GM12878 (cell line): ENCODE measurements around the gene ACACA. TPM values are rescaled to one million over a fixed set of nuclear protein-coding genes. Genes with fewer than 3 reads are reported as not detected.

Experiments
- ATAC-seq: fragments of 200-7000 bp; cut with Tn5 transposase; 3 replicates; pipeline ENCODE4 v1.9.1; 2020; ENCODE audit warnings: mild to moderate bottlenecking, moderate library complexity
- BruUV-seq: library from RNA; stranded (reverse); fragments of 400-500 nt; replicated peaks from 2 replicates; lab custom pipeline; 2021; lab: Mats Ljungman, UMichigan
- CTCF ChIA-PET: fragments of 300-600 bp; sonication (Branson Sonifier 250); formaldehyde crosslinking; extraction: SDS; loops from one replicate; lab custom pipeline; 2021; ENCODE audit warnings: inconsistent platforms; lab: Yijun Ruan, JAX
- POLR2A ChIA-PET: fragments of 350-600 bp; formaldehyde crosslinking; extraction: SDS; loops from one replicate; lab custom pipeline; 2021; ENCODE audit warnings: inconsistent platforms; lab: Charles Lee
- RAD21 ChIA-PET: fragments of 300-600 bp; sonication (Branson Sonifier 250); formaldehyde crosslinking; loops from one replicate; lab custom pipeline; 2023; ENCODE audit warnings: antibody characterized with exemption; ENCODE audit not compliant: unreplicated experiment; lab: Charles Lee
- SMC1A ChIA-PET: fragments of 300-600 bp; sonication (Branson Sonifier 250); formaldehyde crosslinking; loops from one replicate; lab custom pipeline; 2023; ENCODE audit not compliant: unreplicated experiment, uncharacterized antibody; lab: Charles Lee
- DNase-seq: peaks from one replicate; pipeline ENCODE4 v3.0.0-alpha.2; 2011; ENCODE audit warnings: low read depth, low spot score
- FAIRE-seq: peaks from 3 replicates; lab custom pipeline; 2011; peaks lifted over from hg19 to GRCh38; lab: Jason Lieb, UNC
- H2AFZ ChIP-seq: 2 replicates; pipeline ENCODE4 v1.6.0; 2011; ENCODE audit warnings: low read depth, low read length, control low read depth; ENCODE audit not compliant: control insufficient read depth
- H3K27ac ChIP-seq: 2 replicates; pipeline ENCODE4 v1.5.1; 2011; ENCODE audit warnings: control low read depth; ENCODE audit not compliant: control insufficient read depth, insufficient read depth
- H3K27me3 ChIP-seq, 2 experiments: replicated peaks in 1 of 2; 2 replicates each; pipeline versions ENCODE4 v1.6.0 to v1.6.1; 2011; ENCODE audit warnings: low read length in 1 of 2; ENCODE audit not compliant: control insufficient read depth in 2 of 2, insufficient read depth in 2 of 2
- H3K36me3 ChIP-seq, 2 experiments: 2 replicates each; pipeline ENCODE4 v1.5.1; 2011; ENCODE audit warnings: low read length in 1 of 2; ENCODE audit not compliant: control insufficient read depth in 2 of 2, insufficient read depth in 2 of 2
- H3K4me1 ChIP-seq: 2 replicates; pipeline ENCODE4 v1.6.1; 2011; ENCODE audit warnings: mild to moderate bottlenecking, low read length, moderate library complexity, mixed read lengths; ENCODE audit not compliant: control insufficient read depth, insufficient read depth
- H3K4me2 ChIP-seq: 2 replicates; pipeline ENCODE4 v1.6.0; 2011; ENCODE audit warnings: control low read depth; ENCODE audit not compliant: control insufficient read depth, insufficient read depth
- H3K4me3 ChIP-seq: fragments of 200-600 bp; sonication (generic); 2 replicates; pipeline ENCODE4 v1.5.1; 2016
- H3K79me2 ChIP-seq: 2 replicates; pipeline ENCODE4 v1.6.0; 2011; ENCODE audit warnings: low read length; ENCODE audit not compliant: control insufficient read depth, insufficient read depth
- H3K9ac ChIP-seq: 2 replicates; pipeline ENCODE4 v1.8.0; 2011; ENCODE audit warnings: low read length, control low read depth, mixed read lengths; ENCODE audit not compliant: control insufficient read depth, insufficient read depth
- H3K9me3 ChIP-seq: replicated peaks from 3 replicates; pipeline ENCODE4 v1.5.1; 2011; ENCODE audit warnings: mild to moderate bottlenecking, low read length; ENCODE audit not compliant: control insufficient read depth, insufficient read depth
- H4K20me1 ChIP-seq: 2 replicates; pipeline ENCODE4 v1.6.0; 2011; ENCODE audit not compliant: control insufficient read depth, insufficient read depth
- ATF3 ChIP-seq: IDR thresholded peaks from 2 replicates; pipeline ENCODE4 v1.6.1; 2011; ENCODE audit warnings: low read depth, mild to moderate bottlenecking, low read length, moderate library complexity, borderline replicate concordance; ENCODE audit errors: extremely low read depth
- BCL11A ChIP-seq: IDR thresholded peaks from 2 replicates; pipeline ENCODE4 v1.6.1; 2011; ENCODE audit warnings: low read depth, low read length
- CHD1 ChIP-seq: IDR thresholded peaks from 2 replicates; pipeline ENCODE4 v1.6.1; 2012; ENCODE audit warnings: low read depth, low read length, improper control_type of control experiment
- E2F8 ChIP-seq: fragments of 450-650 bp; IDR thresholded peaks from 2 replicates; pipeline ENCODE4 v1.6.1; 2018; ENCODE audit warnings: mild to moderate bottlenecking, low read depth, moderate library complexity; ENCODE audit not compliant: partially characterized antibody
- HDAC2 ChIP-seq: fragments of 200-600 bp; sonication (generic); IDR thresholded peaks from 2 replicates; pipeline ENCODE4 v1.6.1; 2017
- IRF5 ChIP-seq: fragments of 450-650 bp; IDR thresholded peaks from 2 replicates; pipeline ENCODE4 v1.6.1; 2017; ENCODE audit warnings: borderline replicate concordance
- PAX5 ChIP-seq: IDR thresholded peaks from 2 replicates; pipeline ENCODE4 v1.6.1; 2011; ENCODE audit warnings: low read depth, low read length, borderline replicate concordance
- PBX3 ChIP-seq: IDR thresholded peaks from 2 replicates; pipeline ENCODE4 v1.6.1; 2011; ENCODE audit warnings: mild to moderate bottlenecking, low read depth, low read length, moderate library complexity; ENCODE audit not compliant: insufficient replicate concordance
- PKNOX1 ChIP-seq: fragments of 450-650 bp; IDR thresholded peaks from 2 replicates; pipeline ENCODE4 v1.6.1; 2016; ENCODE audit warnings: mild to moderate bottlenecking
- RAD21 ChIP-seq: IDR thresholded peaks from 2 replicates; pipeline ENCODE4 v1.6.1; 2011; ENCODE audit warnings: mild to moderate bottlenecking, low read depth, low read length, moderate library complexity; ENCODE audit not compliant: insufficient read depth
- RAD51 ChIP-seq: fragments of 450-650 bp; IDR thresholded peaks from 2 replicates; pipeline ENCODE4 v1.6.1; 2016; ENCODE audit warnings: moderate library complexity, mild to moderate bottlenecking, inconsistent platforms
- RBBP5 ChIP-seq: fragments of 200-600 bp; sonication (generic); conservative IDR thresholded peaks from 2 replicates; pipeline ENCODE4 v1.6.1; 2016
- SMC3 ChIP-seq: IDR thresholded peaks from 2 replicates; pipeline ENCODE4 v1.6.1; 2011; ENCODE audit warnings: low read length, improper control_type of control experiment, borderline replicate concordance
- WRNIP1 ChIP-seq: IDR thresholded peaks from 2 replicates; pipeline ENCODE4 v1.6.1; 2011; ENCODE audit warnings: low read depth, low read length, improper control_type of control experiment, borderline replicate concordance
- ZZZ3 ChIP-seq: IDR thresholded peaks from 2 replicates; pipeline ENCODE4 v1.6.1; 2011; ENCODE audit warnings: low read depth; ENCODE audit not compliant: control insufficient read depth, insufficient read length
- WGBS: methylation state at CpG from one replicate; pipeline ENCODE4 v1.1.6; 2016; ENCODE audit warnings: low lambda C conversion rate; ENCODE audit not compliant: insufficient replicate concordance, insufficient coverage; ENCODE audit errors: missing lambda C conversion rate; 5-methylcytosine and 5-hydroxymethylcytosine counted together
- in situ Hi-C: fragments of 300-500 bp; cut with MboI; formaldehyde crosslinking; loops from 9 replicates; pipeline ENCODE4 v1.14.3; 2018; ENCODE audit warnings: mixed read lengths
- intact Hi-C: fragments of 100-400 bp; cut with micrococcal nuclease; formaldehyde crosslinking; loops from one replicate; pipeline ENCODE4 v1.14.2; 2022; ENCODE audit not compliant: unreplicated experiment
- polyA plus RNA-seq, 11 experiments: library from polyadenylated mRNA; depleted of rRNA in 4 of 11; unstranded in 6 of 11; stranded (reverse) in 5 of 11; fragments of >200 nt; fragmentation: Nextera tagmentation in 4 of 11; fragmentation: Illumina TruSeq in 1 of 11; extraction: Ambion mirVana in 4 of 11; extraction: Trizol in 1 of 11; gene quantifications; 1 replicate in 1 of 11; 2 replicates in 10 of 11; pipeline versions ENCODE4 v1.2.1 to v1.2.3, GENCODE V29; 2011 to 2016; ENCODE audit warnings: inconsistent platforms in 2 of 11, missing spikeins in 2 of 11, low read depth in 1 of 11
- total RNA-seq, 4 experiments: library from RNA; depleted of rRNA in 3 of 4; stranded (reverse); fragments of >200 nt in 3 of 4; fragmentation: Illumina TruSeq in 1 of 4; extraction: Trizol in 1 of 4; gene quantifications; 2 replicates each; pipeline versions ENCODE4 v1.2.1 to v1.2.3, GENCODE V29; 2013 to 2021

The ACACA gene
- total and polyA plus RNA-seq, 10 of the 15 experiments (the other 5 are each of a cell fraction or from before 2014, with no cell fraction given) = 12.9 to 74.2 (median 32.0) TPM

GRCh38 chr17:37294888-37295287 lies 111.7 kb downstream of the ACACA start:
- no peak overlapping the region for H3K9ac ChIP-seq
- H2AFZ ChIP-seq = no peak overlapping the region
- ChIA-PET RAD21 (no interaction called here), CTCF (no interaction called here), POLR2A (no interaction called here), SMC1A (no interaction called here)
- no peaks in the 10 kb centered on the region; the same call in 1 of the 2 replicates for H3K79me2 ChIP-seq
- no peak overlapping the region for H3K27ac ChIP-seq
- no peak for TF ChIP-seq E2F8
- TF ChIP-seq ATF3 = no peak
- no peak for TF ChIP-seq HDAC2
- TF ChIP-seq RAD51 = no peak
- no peak for TF ChIP-seq ZZZ3
- no peak for TF ChIP-seq SMC3
- no peak for TF ChIP-seq PAX5
- TF ChIP-seq CHD1 = no peak
- no peak for TF ChIP-seq BCL11A
- no peak for TF ChIP-seq PKNOX1
- no peak for TF ChIP-seq WRNIP1
- no peak for TF ChIP-seq IRF5
- TF ChIP-seq RAD21 = no peak
- TF ChIP-seq PBX3 = no peak
- no peak for TF ChIP-seq RBBP5
- peaks cover 5% of the 10 kb centered on the region; the same call in 1 of the 2 replicates for H3K4me1 ChIP-seq
- H3K4me3 ChIP-seq = no peak overlapping the region
- no peaks in the 10 kb centered on the region for H3K9me3 ChIP-seq
- intact Hi-C loops (no loop called here), in situ Hi-C loops (no loop called here)
- ATAC-seq (no peak), DNase-seq (no peak), FAIRE-seq (no peak)
- no peaks in the 10 kb centered on the region for H3K36me3 ChIP-seq
- no TSS peak for BruUV-seq
- 97% methylated on average over 4 of the region's 4 CpGs for WGBS
- no peaks in the 10 kb centered on the region for H3K27me3 ChIP-seq
- no peak overlapping the region for H3K4me2 ChIP-seq
- no peaks in the 10 kb centered on the region for H4K20me1 ChIP-seq
